WTC11 (cell line): ENCODE measurements around the gene CNTN5. TPM values are rescaled to one million over a fixed set of nuclear protein-coding genes. Genes with fewer than 3 reads are reported as not detected.

ENCODE experiments used
- ATAC-seq: fragments of 200-7000 bp; cut with Tn5 transposase; 2 replicates; pipeline ENCODE4 v1.10.0; 2021; ENCODE audit warnings: mild to moderate bottlenecking, moderate library complexity
- CTCF ChIA-PET: fragments of 300-600 bp; sonication (Branson Sonifier 250); formaldehyde crosslinking; loops from one replicate; lab custom pipeline; 2021; ENCODE audit warnings: antibody characterized with exemption; lab: Charles Lee
- POLR2A ChIA-PET: fragments of 350-600 bp; sonication (Branson Sonifier 250); formaldehyde crosslinking; loops from one replicate; lab custom pipeline; 2021; ENCODE audit warnings: antibody characterized with exemption; lab: Charles Lee
- DNase-seq: peaks from one replicate; pipeline ENCODE4 v3.0.0; 2021; ENCODE audit warnings: low spot score
- H3K27ac Mint-ChIP-seq: 2 replicates; pipeline ENCODE4 v1.8.0; 2021; ENCODE audit warnings: mixed read lengths
- H3K27me3 Mint-ChIP-seq: 2 replicates; pipeline ENCODE4 v1.8.0; 2021; ENCODE audit warnings: low read depth, mild to moderate bottlenecking, moderate library complexity, mixed read lengths
- H3K36me3 Mint-ChIP-seq: 2 replicates; pipeline ENCODE4 v1.8.0; 2021; ENCODE audit warnings: mixed read lengths
- H3K4me1 Mint-ChIP-seq: 2 replicates; pipeline ENCODE4 v1.8.0; 2022; ENCODE audit warnings: mixed read lengths
- H3K4me3 Mint-ChIP-seq: 2 replicates; pipeline ENCODE4 v1.8.0; 2021; ENCODE audit warnings: mild to moderate bottlenecking, moderate library complexity, mixed read lengths
- H3K9me3 Mint-ChIP-seq: 2 replicates; pipeline ENCODE4 v1.8.0; 2021; ENCODE audit warnings: mixed read lengths
- ARID4B ChIP-seq: sonication (generic); formaldehyde crosslinking; IDR thresholded peaks from 2 replicates; pipeline ENCODE4 v1.8.0; 2023; ENCODE audit warnings: missing genetic modification reagents, mild to moderate bottlenecking, borderline replicate concordance
- ATF1 ChIP-seq: sonication (generic); formaldehyde crosslinking; IDR thresholded peaks from 2 replicates; pipeline ENCODE4 v1.8.1; 2023; ENCODE audit warnings: mild to moderate bottlenecking, moderate library complexity, missing genetic modification reagents
- ATF3 ChIP-seq: sonication (generic); formaldehyde crosslinking; conservative IDR thresholded peaks from 2 replicates; pipeline ENCODE4 v1.8.1; 2022; ENCODE audit warnings: mild to moderate bottlenecking, missing genetic modification reagents
- EMX1 ChIP-seq: fragments of 250-450 bp; sonication (Bioruptor Pico); IDR thresholded peaks from 2 replicates; pipeline ENCODE4 v1.8.0; 2021; ENCODE audit warnings: mild to moderate bottlenecking
- ERG ChIP-seq: fragments of 250-450 bp; sonication (Bioruptor Pico); IDR thresholded peaks from 2 replicates; pipeline ENCODE4 v1.8.0; 2021; ENCODE audit warnings: mild to moderate bottlenecking
- ETV6 ChIP-seq: sonication (generic); formaldehyde crosslinking; IDR thresholded peaks from 2 replicates; pipeline ENCODE4 v1.8.1; 2022; ENCODE audit warnings: mild to moderate bottlenecking, missing genetic modification reagents
- FOXP4 ChIP-seq: sonication (generic); formaldehyde crosslinking; IDR thresholded peaks from 2 replicates; pipeline ENCODE4 v1.8.0; 2022; ENCODE audit warnings: mild to moderate bottlenecking, missing genetic modification reagents
- KAT7 ChIP-seq: sonication (generic); formaldehyde crosslinking; IDR thresholded peaks from 2 replicates; pipeline ENCODE4 v1.8.1; 2023; ENCODE audit warnings: missing genetic modification reagents, mild to moderate bottlenecking, borderline replicate concordance
- PRRX2 ChIP-seq: fragments of 250-450 bp; sonication (Bioruptor Pico); IDR thresholded peaks from 2 replicates; pipeline ENCODE4 v1.8.0; 2021; ENCODE audit warnings: mild to moderate bottlenecking
- SMAD4 ChIP-seq: sonication (generic); formaldehyde crosslinking; IDR thresholded peaks from 2 replicates; pipeline ENCODE4 v1.8.0; 2022; ENCODE audit warnings: mild to moderate bottlenecking, missing genetic modification reagents
- SP1 ChIP-seq: sonication (generic); formaldehyde crosslinking; conservative IDR thresholded peaks from 2 replicates; pipeline ENCODE4 v1.8.1; 2022; ENCODE audit warnings: missing genetic modification reagents
- ZBTB21 ChIP-seq: sonication (generic); formaldehyde crosslinking; IDR thresholded peaks from 2 replicates; pipeline ENCODE4 v1.8.1; 2023; ENCODE audit warnings: mild to moderate bottlenecking, missing genetic modification reagents, borderline replicate concordance
- ZNF263 ChIP-seq: sonication (generic); formaldehyde crosslinking; IDR thresholded peaks from 2 replicates; pipeline ENCODE4 v1.8.1; 2022; ENCODE audit warnings: low read depth, mild to moderate bottlenecking, moderate library complexity, missing genetic modification reagents
- ZNF317 ChIP-seq: sonication (generic); formaldehyde crosslinking; IDR thresholded peaks from 2 replicates; pipeline ENCODE4 v1.8.1; 2023; ENCODE audit warnings: low read depth, mild to moderate bottlenecking, moderate library complexity, missing genetic modification reagents, borderline replicate concordance
- ZNF671 ChIP-seq: fragments of 250-450 bp; sonication (Bioruptor Pico); IDR thresholded peaks from 2 replicates; pipeline ENCODE4 v1.8.0; 2021; ENCODE audit warnings: mild to moderate bottlenecking
- ZSCAN18 ChIP-seq: fragments of 250-450 bp; sonication (Bioruptor Pico); IDR thresholded peaks from 2 replicates; pipeline ENCODE4 v2.1.2; 2022; ENCODE audit warnings: mild to moderate bottlenecking, moderate library complexity
- total RNA-seq: library from RNA; stranded (reverse); gene quantifications from 3 replicates; pipeline ENCODE4 v1.2.3, GENCODE V29; 2021
- TF ChIP-seq, protein P1 (sequence below): fragments of 200-600 bp; IDR thresholded peaks from 2 replicates; pipeline ENCODE4 v1.8.0; 2022; ENCODE audit warnings: antibody characterized with exemption
- TF ChIP-seq, protein P2 (sequence below): sonication (generic); formaldehyde crosslinking; IDR thresholded peaks from 2 replicates; pipeline ENCODE4 v1.8.1; 2023; ENCODE audit warnings: mild to moderate bottlenecking, missing genetic modification reagents, moderate library complexity
- TF ChIP-seq, protein P3 (sequence below): sonication (generic); formaldehyde crosslinking; IDR thresholded peaks from 2 replicates; pipeline ENCODE4 v1.8.1; 2023; ENCODE audit warnings: mild to moderate bottlenecking, missing genetic modification reagents

CNTN5 gene
- total RNA-seq, 1 experiment from 2014 or later = 0.07 TPM

GRCh38 chr11:99277281-99277680 lies 256.5 kb downstream of the CNTN5 start:
- POLR2A ChIA-PET = no interaction called here

More at GRCh38 chr11:99277281-99277680, 256.5 kb downstream of the CNTN5 start:
- no peak overlapping the region for H3K27ac Mint-ChIP-seq
- peaks cover 3% of the 10 kb centered on the region for H3K4me1 Mint-ChIP-seq
- DNase-seq = no peak
- H3K9me3 Mint-ChIP-seq = no peaks in the 10 kb centered on the region
- H3K36me3 Mint-ChIP-seq = no peaks in the 10 kb centered on the region
- H3K4me3 Mint-ChIP-seq = no peak overlapping the region
- ATAC-seq = no peak
- TF ChIP-seq ARID4B (CRISPR knock-in tag) (no peak), ZBTB21 (no peak), ATF1 (no peak), EMX1 (CRISPR knock-in tag) (no peak), ATF3 (no peak), ZSCAN18 (CRISPR knock-in tag) (no peak), ERG (CRISPR knock-in tag) (no peak), SMAD4 (CRISPR knock-in tag) (no peak), ZNF263 (CRISPR knock-in tag) (no peak), FOXP4 (no peak), KAT7 (CRISPR knock-in tag) (no peak), ETV6 (no peak), ZNF671 (CRISPR knock-in tag) (no peak), ZNF317 (CRISPR knock-in tag) (no peak), SP1 (no peak), PRRX2 (CRISPR knock-in tag) (no peak)
- TF ChIP-seq, protein P1, sequence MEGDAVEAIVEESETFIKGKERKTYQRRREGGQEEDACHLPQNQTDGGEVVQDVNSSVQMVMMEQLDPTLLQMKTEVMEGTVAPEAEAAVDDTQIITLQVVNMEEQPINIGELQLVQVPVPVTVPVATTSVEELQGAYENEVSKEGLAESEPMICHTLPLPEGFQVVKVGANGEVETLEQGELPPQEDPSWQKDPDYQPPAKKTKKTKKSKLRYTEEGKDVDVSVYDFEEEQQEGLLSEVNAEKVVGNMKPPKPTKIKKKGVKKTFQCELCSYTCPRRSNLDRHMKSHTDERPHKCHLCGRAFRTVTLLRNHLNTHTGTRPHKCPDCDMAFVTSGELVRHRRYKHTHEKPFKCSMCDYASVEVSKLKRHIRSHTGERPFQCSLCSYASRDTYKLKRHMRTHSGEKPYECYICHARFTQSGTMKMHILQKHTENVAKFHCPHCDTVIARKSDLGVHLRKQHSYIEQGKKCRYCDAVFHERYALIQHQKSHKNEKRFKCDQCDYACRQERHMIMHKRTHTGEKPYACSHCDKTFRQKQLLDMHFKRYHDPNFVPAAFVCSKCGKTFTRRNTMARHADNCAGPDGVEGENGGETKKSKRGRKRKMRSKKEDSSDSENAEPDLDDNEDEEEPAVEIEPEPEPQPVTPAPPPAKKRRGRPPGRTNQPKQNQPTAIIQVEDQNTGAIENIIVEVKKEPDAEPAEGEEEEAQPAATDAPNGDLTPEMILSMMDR = no peak
- TF ChIP-seq, protein P2, sequence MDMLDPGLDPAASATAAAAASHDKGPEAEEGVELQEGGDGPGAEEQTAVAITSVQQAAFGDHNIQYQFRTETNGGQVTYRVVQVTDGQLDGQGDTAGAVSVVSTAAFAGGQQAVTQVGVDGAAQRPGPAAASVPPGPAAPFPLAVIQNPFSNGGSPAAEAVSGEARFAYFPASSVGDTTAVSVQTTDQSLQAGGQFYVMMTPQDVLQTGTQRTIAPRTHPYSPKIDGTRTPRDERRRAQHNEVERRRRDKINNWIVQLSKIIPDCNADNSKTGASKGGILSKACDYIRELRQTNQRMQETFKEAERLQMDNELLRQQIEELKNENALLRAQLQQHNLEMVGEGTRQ (CRISPR knock-in tag) = no peak
- TF ChIP-seq, protein P3, sequence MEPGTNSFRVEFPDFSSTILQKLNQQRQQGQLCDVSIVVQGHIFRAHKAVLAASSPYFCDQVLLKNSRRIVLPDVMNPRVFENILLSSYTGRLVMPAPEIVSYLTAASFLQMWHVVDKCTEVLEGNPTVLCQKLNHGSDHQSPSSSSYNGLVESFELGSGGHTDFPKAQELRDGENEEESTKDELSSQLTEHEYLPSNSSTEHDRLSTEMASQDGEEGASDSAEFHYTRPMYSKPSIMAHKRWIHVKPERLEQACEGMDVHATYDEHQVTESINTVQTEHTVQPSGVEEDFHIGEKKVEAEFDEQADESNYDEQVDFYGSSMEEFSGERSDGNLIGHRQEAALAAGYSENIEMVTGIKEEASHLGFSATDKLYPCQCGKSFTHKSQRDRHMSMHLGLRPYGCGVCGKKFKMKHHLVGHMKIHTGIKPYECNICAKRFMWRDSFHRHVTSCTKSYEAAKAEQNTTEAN (CRISPR knock-in tag) = no peak
- CTCF ChIA-PET = no interaction called here
- H3K27me3 Mint-ChIP-seq = no peaks in the 10 kb centered on the region
